WTC11 (cell line): ENCODE data around the gene UBE2L3. TPM values are rescaled to one million over a fixed set of nuclear protein-coding genes. Genes with fewer than 3 reads are reported as not detected.
A peak's percentile ranks its signal among the peaks of the same experiment; 100 is the strongest.

Experiments used
- ATAC-seq: fragments of 200-7000 bp; cut with Tn5 transposase; 2 replicates; pipeline ENCODE4 v1.10.0; 2021; ENCODE audit warnings: mild to moderate bottlenecking, moderate library complexity
- CTCF ChIA-PET: fragments of 300-600 bp; sonication (Branson Sonifier 250); formaldehyde crosslinking; loops from one replicate; lab custom pipeline; 2021; ENCODE audit warnings: antibody characterized with exemption; lab: Charles Lee
- POLR2A ChIA-PET: fragments of 350-600 bp; sonication (Branson Sonifier 250); formaldehyde crosslinking; loops from one replicate; lab custom pipeline; 2021; ENCODE audit warnings: antibody characterized with exemption; lab: Charles Lee
- DNase-seq: peaks from one replicate; pipeline ENCODE4 v3.0.0; 2021; ENCODE audit warnings: low spot score
- H3K27ac Mint-ChIP-seq: 2 replicates; pipeline ENCODE4 v1.8.0; 2021; ENCODE audit warnings: mixed read lengths
- H3K27me3 Mint-ChIP-seq: 2 replicates; pipeline ENCODE4 v1.8.0; 2021; ENCODE audit warnings: low read depth, mild to moderate bottlenecking, moderate library complexity, mixed read lengths
- H3K36me3 Mint-ChIP-seq: 2 replicates; pipeline ENCODE4 v1.8.0; 2021; ENCODE audit warnings: mixed read lengths
- H3K4me1 Mint-ChIP-seq: 2 replicates; pipeline ENCODE4 v1.8.0; 2022; ENCODE audit warnings: mixed read lengths
- H3K4me3 Mint-ChIP-seq: 2 replicates; pipeline ENCODE4 v1.8.0; 2021; ENCODE audit warnings: mild to moderate bottlenecking, moderate library complexity, mixed read lengths
- H3K9me3 Mint-ChIP-seq: 2 replicates; pipeline ENCODE4 v1.8.0; 2021; ENCODE audit warnings: mixed read lengths
- E2F1 ChIP-seq: sonication (generic); formaldehyde crosslinking; IDR thresholded peaks from 2 replicates; pipeline ENCODE4 v1.8.0; 2022; ENCODE audit warnings: mild to moderate bottlenecking, missing genetic modification reagents
- FOXP1 ChIP-seq: sonication (generic); formaldehyde crosslinking; IDR thresholded peaks from 2 replicates; pipeline ENCODE4 v1.8.0; 2022; ENCODE audit warnings: missing genetic modification reagents, mild to moderate bottlenecking, moderate library complexity, borderline replicate concordance
- JAZF1 ChIP-seq: fragments of 250-450 bp; sonication (Bioruptor Pico); IDR thresholded peaks from 2 replicates; pipeline ENCODE4 v1.9.0; 2021; ENCODE audit warnings: moderate library complexity, mild to moderate bottlenecking, inconsistent platforms
- MYBL2 ChIP-seq: sonication (generic); formaldehyde crosslinking; IDR thresholded peaks from 2 replicates; pipeline ENCODE4 v1.8.1; 2023; ENCODE audit warnings: mild to moderate bottlenecking, moderate library complexity, missing genetic modification reagents
- NFATC4 ChIP-seq: fragments of 250-450 bp; sonication (Bioruptor Pico); IDR thresholded peaks from 2 replicates; pipeline ENCODE4 v1.9.0; 2021; ENCODE audit warnings: mild to moderate bottlenecking
- NFE2L1 ChIP-seq: sonication (generic); formaldehyde crosslinking; IDR thresholded peaks from 2 replicates; pipeline ENCODE4 v1.8.1; 2023; ENCODE audit warnings: missing genetic modification reagents
- NR1H2 ChIP-seq: sonication (generic); formaldehyde crosslinking; IDR thresholded peaks from 2 replicates; pipeline ENCODE4 v1.9.0; 2021; ENCODE audit warnings: mild to moderate bottlenecking, moderate library complexity, missing genetic modification reagents
- ZBTB21 ChIP-seq: sonication (generic); formaldehyde crosslinking; IDR thresholded peaks from 2 replicates; pipeline ENCODE4 v1.8.1; 2023; ENCODE audit warnings: mild to moderate bottlenecking, missing genetic modification reagents, borderline replicate concordance
- ZBTB43 ChIP-seq: sonication (generic); formaldehyde crosslinking; IDR thresholded peaks from 2 replicates; pipeline ENCODE4 v1.8.1; 2023; ENCODE audit warnings: mild to moderate bottlenecking, missing genetic modification reagents
- ZNF219 ChIP-seq: sonication (generic); formaldehyde crosslinking; IDR thresholded peaks from 2 replicates; pipeline ENCODE4 v1.8.0; 2023; ENCODE audit warnings: missing genetic modification reagents, mild to moderate bottlenecking, borderline replicate concordance
- ZNF232 ChIP-seq: sonication (generic); formaldehyde crosslinking; IDR thresholded peaks from 2 replicates; pipeline ENCODE4 v1.8.0; 2022; ENCODE audit warnings: mild to moderate bottlenecking, missing genetic modification reagents
- ZNF281 ChIP-seq: sonication (generic); formaldehyde crosslinking; IDR thresholded peaks from 2 replicates; pipeline ENCODE4 v1.8.0; 2023; ENCODE audit warnings: mild to moderate bottlenecking, missing genetic modification reagents
- ZNF317 ChIP-seq: sonication (generic); formaldehyde crosslinking; IDR thresholded peaks from 2 replicates; pipeline ENCODE4 v1.8.1; 2023; ENCODE audit warnings: low read depth, mild to moderate bottlenecking, moderate library complexity, missing genetic modification reagents, borderline replicate concordance
- ZNF396 ChIP-seq: fragments of 250-450 bp; sonication (Bioruptor Pico); IDR thresholded peaks from 2 replicates; pipeline ENCODE4 v1.8.0; 2021; ENCODE audit warnings: mild to moderate bottlenecking, moderate library complexity, borderline replicate concordance
- ZNF423 ChIP-seq: fragments of 250-450 bp; sonication (Bioruptor Pico); IDR thresholded peaks from 2 replicates; pipeline ENCODE4 v2.1.2; 2022; ENCODE audit warnings: mild to moderate bottlenecking, moderate library complexity
- total RNA-seq: library from RNA; stranded (reverse); gene quantifications from 3 replicates; pipeline ENCODE4 v1.2.3, GENCODE V29; 2021
- TF ChIP-seq, protein P1 (sequence below): fragments of 250-450 bp; sonication (Bioruptor Pico); IDR thresholded peaks from 2 replicates; pipeline ENCODE4 v1.9.0; 2021; ENCODE audit warnings: moderate library complexity, mild to moderate bottlenecking, inconsistent platforms, borderline replicate concordance
- TF ChIP-seq, protein P2 (sequence below): fragments of 250-450 bp; sonication (Bioruptor Pico); IDR thresholded peaks from 2 replicates; pipeline ENCODE4 v1.8.0; 2021; ENCODE audit warnings: mild to moderate bottlenecking

Gene UBE2L3
- total RNA-seq, 1 experiment from 2014 or later: 79.1 TPM

DNA sequence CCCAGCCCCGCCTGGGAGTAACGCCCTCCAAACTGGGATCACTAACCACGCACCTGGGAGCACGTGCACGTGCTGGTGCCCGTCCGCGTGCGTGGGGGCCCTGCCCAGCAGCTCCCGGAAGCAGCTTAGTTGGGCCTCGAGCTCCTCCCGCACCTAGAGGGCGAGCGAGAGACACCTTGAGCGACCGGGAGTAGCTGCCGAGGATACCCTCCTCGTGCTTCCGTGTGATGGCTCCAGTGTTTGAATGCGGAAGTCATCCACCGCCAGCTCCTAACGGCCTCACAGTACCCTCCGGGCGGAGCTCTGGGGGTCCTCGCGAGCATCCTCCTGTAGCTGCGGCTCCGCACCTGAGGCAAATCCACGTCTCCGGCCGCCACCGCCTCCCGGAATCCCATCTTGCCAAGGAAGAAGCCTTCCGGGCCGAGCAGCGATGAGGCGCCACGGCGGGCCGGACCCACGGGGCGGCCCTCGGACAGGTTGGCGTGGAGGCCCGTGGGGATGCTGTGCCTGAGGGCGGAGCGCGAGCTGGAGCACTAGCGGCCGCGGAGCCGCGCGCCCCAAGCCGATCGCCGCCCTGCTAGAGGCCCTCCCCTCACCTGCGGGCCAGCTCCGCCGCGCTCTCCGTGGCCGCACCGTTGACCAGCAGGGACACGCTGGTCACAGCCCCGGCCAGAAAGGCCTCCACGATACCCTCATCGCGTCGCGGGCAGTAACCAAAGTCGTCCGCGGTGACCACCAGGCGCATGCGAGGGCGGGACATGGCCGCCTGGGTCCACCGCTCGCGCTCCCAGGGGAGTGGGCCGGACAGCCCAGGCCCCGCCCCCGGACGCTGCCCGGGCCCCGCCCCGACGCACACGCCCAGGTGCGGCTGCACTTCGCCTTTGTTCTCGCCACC is 62.0 kb downstream of the UBE2L3 start, which contains the start of gene YDJC (continued):
- TF ChIP-seq ZNF281 (peak; percentile 98), ZNF232 (CRISPR knock-in tag) (peak; percentile 78), ZNF219 (CRISPR knock-in tag) (peak; percentile 94; the same call in 1 of the 2 replicates), NR1H2 (CRISPR knock-in tag) (peak; percentile 90), E2F1 (peak; percentile 97), NFATC4 (no peak), ZBTB21 (CRISPR knock-in tag) (no peak), ZNF396 (CRISPR knock-in tag) (no peak), NFE2L1 (CRISPR knock-in tag) (peak; percentile 92), FOXP1 (CRISPR knock-in tag) (peak; percentile 99), ZNF317 (CRISPR knock-in tag) (peak; percentile 72)
- TF ChIP-seq, protein P1, sequence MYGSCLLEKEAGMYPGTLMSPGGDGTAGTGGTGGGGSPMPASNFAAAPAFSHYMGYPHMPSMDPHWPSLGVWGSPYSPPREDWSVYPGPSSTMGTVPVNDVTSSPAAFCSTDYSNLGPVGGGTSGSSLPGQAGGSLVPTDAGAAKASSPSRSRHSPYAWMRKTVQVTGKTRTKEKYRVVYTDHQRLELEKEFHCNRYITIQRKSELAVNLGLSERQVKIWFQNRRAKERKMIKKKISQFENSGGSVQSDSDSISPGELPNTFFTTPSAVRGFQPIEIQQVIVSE: no peak
- TF ChIP-seq, protein P2, sequence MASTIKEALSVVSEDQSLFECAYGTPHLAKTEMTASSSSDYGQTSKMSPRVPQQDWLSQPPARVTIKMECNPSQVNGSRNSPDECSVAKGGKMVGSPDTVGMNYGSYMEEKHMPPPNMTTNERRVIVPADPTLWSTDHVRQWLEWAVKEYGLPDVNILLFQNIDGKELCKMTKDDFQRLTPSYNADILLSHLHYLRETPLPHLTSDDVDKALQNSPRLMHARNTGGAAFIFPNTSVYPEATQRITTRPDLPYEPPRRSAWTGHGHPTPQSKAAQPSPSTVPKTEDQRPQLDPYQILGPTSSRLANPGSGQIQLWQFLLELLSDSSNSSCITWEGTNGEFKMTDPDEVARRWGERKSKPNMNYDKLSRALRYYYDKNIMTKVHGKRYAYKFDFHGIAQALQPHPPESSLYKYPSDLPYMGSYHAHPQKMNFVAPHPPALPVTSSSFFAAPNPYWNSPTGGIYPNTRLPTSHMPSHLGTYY (CRISPR knock-in tag): no peak

- no peak for DNase-seq
- ATAC-seq: no peak
- H3K27ac Mint-ChIP-seq: no peak overlapping the region
- H3K36me3 Mint-ChIP-seq: peaks cover 14% of the 10 kb centered on the region
- ChIA-PET POLR2A (interaction anchor here (3.1 kb wide), 1 partner anchor 11 kb away, joined by 22 read pairs; the partner anchor contains the start of gene SDF2L1), CTCF (interaction anchor here (0.7 to 13.4 kb wide), 9 partner anchors 11 to 900 kb away, joined by 3 to 273 read pairs (median 5); partner anchors contain the start of gene SDF2L1)
- no peaks in the 10 kb centered on the region; the same call in 1 of the 2 replicates for H3K9me3 Mint-ChIP-seq
- TF ChIP-seq ZBTB43 (CRISPR knock-in tag) (no peak), JAZF1 (no peak), MYBL2 (CRISPR knock-in tag) (no peak), ZNF423 (CRISPR knock-in tag) (no peak), ZNF281 (no peak)
- TF ChIP-seq, all 79 proteins: peak for 0
- Mint-ChIP-seq H3K27me3 (peaks cover 11% of the 10 kb centered on the region), H3K4me3 (no peak overlapping the region), H3K4me1 (peaks cover 13% of the 10 kb centered on the region)
Observed at GRCh38 chr22:21631025-21631424, 63.5 kb downstream of the UBE2L3 start.
